ENCODE results near the gene CALR. TPM values are rescaled to one million over a fixed set of nuclear protein-coding genes. Genes with fewer than 3 reads are reported as not detected.
"Not testable (repeated sequence)": the region's sequence is repeated elsewhere in the genome, so short reads cannot be mapped to it uniquely, and the experiment has no call there.

The CALR gene
- total RNA-seq, result 100 to 1,000 TPM; 875 to 886 TPM

DNA sequence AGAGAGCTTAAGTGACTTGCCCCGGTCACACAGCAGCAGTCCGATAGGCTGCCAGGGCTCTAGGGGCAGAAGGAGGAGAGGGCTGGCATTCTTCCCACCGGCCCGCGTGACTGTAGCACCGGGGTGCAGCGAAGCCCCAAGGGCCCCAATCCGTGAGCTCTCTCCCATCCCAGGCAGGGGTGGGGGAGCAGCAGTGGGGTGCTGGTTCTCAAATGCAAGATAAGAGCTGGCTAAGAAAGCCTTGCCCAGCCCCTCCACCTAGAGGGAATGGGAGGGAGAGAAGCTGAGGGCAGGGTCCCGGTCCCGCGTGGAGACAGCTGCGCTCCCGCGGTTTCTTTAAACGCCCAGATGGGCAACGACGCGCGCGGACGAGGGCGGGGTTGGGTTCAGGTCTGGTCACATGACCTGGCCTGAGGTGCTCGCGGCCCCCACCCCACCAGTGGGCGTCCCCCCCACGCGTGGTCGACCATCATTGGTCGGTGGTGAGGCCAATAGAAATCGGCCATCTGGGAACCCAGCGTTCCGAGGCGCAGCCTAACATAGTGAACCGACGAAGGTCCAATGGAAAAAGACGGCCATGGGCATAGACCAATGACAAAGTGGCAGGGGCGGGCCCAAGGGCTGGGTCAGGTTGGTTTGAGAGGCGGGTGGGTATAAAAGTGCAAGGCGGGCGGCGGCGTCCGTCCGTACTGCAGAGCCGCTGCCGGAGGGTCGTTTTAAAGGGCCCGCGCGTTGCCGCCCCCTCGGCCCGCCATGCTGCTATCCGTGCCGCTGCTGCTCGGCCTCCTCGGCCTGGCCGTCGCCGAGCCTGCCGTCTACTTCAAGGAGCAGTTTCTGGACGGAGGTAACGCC is at the start of gene CALR:
Gene CALR (plus strand): TSS at position 683 of the 852 bp plus-strand sequence. CDS start 71 bp downstream, at position 754.
- ChIA-PET POLR2A (interaction anchor here (0.6 to 3.1 kb wide), 21 partner anchors 8 to 272 kb away, joined by 3 to 20 read pairs (median 4); partner anchors contain the start of genes DNASE2, GCDH, RAD23A and SYCE2), CTCF (interaction anchor here (0.8 to 2.1 kb wide), 7 partner anchors 8 to 156 kb away, joined by 3 to 27 read pairs (median 5); partner anchors contain the start of genes JUNB and KLF1)
- Mint-ChIP-seq H3K4me3 (peak within 1 kb of the TSS; percentile 99), H3K27ac (peak within 1 kb of the TSS; percentile 97), H3K9me3 (ENCODE audit: insufficient read depth) (no peaks in the 10 kb centered on the region), H3K4me1 (ENCODE audit: low read depth) (peaks cover 60% of the 10 kb centered on the region), H3K36me3 (ENCODE audit: low read depth) (peaks cover 50% of the 10 kb centered on the region), H3K27me3 (ENCODE audit: low read depth) (no peaks in the 10 kb centered on the region)
- DNase-seq (peak; percentile 100), ATAC-seq (peak; percentile 91)

- not testable (repeated sequence) for H3K36me3 Mint-ChIP-seq (ENCODE audit: low read depth); H3K27me3 Mint-ChIP-seq (ENCODE audit: low read depth); DNase-seq; H3K9me3 Mint-ChIP-seq (ENCODE audit: insufficient read depth); ATAC-seq
- POLR2A ChIA-PET, result interaction anchor here (0.7 to 2.8 kb wide), 11 partner anchors 8 to 154 kb away, joined by 3 to 17 read pairs (median 7); partner anchors contain the start of genes CALR, FARSA and SYCE2
- Mint-ChIP-seq H3K4me1 (ENCODE audit: low read depth) (peaks cover 35% of the 10 kb centered on the region), H3K27ac (peak overlapping the region; percentile 91), H3K4me3 (peak overlapping the region; percentile 95)
- CTCF ChIA-PET, result interaction anchor here (0.8 to 2.9 kb wide), 14 partner anchors 8 to 133 kb away, joined by 3 to 26 read pairs (median 4); partner anchors contain the start of genes DNASE2 and SYCE2
Observed at GRCh38 chr19:12890299-12890786, 48.1 kb upstream of the CALR start.

DNA sequence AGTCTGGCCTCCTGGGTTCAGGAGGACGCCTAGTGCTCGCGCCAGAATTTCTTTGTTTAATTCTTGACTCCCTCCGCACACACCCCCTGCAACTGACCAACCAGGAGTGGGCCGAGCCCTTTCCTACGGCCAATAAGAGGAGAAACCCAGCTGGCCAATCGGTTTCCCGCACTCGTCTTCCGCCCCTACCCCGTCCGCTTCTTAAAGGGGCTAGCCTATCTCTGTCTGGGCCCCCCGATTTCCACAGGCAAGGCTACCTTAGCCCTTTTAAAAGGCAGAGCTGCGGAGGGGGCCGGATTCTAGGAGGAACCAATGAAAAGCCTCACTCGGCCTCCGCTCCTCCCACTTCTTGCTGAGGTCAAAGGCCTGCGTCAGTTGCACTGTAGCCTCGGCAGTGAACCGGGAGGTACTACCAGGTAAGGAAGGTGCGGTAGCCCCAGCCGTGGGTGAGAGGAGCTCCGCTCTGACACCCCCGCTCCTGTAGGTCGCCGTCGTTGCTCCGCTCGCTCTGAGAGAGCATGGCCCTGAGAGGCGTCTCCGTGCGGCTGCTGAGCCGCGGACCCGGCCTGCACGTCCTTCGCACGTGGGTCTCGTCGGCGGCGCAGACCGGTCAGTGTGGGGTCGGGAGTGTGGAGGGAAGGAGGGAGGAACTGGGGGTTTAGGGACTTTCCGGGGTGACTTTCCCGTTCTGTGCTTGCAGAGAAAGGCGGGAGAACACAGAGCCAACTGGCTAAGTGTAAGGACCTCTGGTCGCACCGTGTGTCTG is 47.4 kb upstream of the CALR start, which contains the start of gene GCDH:
Gene GCDH (plus strand): TSS at position 374 of the 766 bp plus-strand sequence. CDS start 145 bp downstream, at position 519.
- peak; percentile 96 for ATAC-seq
- ChIA-PET CTCF (interaction anchor here (0.8 to 2.9 kb wide), 14 partner anchors 8 to 133 kb away, joined by 3 to 26 read pairs (median 4); partner anchors contain the start of genes DNASE2 and SYCE2), POLR2A (interaction anchor here (0.5 to 2.8 kb wide), 14 partner anchors 8 to 154 kb away, joined by 3 to 17 read pairs (median 4); partner anchors contain the start of genes CALR, DNASE2, FARSA and SYCE2)
- H3K27ac Mint-ChIP-seq, result peak within 1 kb of the TSS; percentile 91
- no peaks in the 10 kb centered on the region for H3K9me3 Mint-ChIP-seq (ENCODE audit: insufficient read depth)
- peaks cover 3% of the 10 kb centered on the region for H3K27me3 Mint-ChIP-seq (ENCODE audit: low read depth)
- peak within 1 kb of the TSS; percentile 95 for H3K4me3 Mint-ChIP-seq
- H3K36me3 Mint-ChIP-seq (ENCODE audit: low read depth), result peaks cover 8% of the 10 kb centered on the region
- H3K4me1 Mint-ChIP-seq (ENCODE audit: low read depth), result peaks cover 35% of the 10 kb centered on the region
- DNase-seq, result peak; percentile 99

DNA sequence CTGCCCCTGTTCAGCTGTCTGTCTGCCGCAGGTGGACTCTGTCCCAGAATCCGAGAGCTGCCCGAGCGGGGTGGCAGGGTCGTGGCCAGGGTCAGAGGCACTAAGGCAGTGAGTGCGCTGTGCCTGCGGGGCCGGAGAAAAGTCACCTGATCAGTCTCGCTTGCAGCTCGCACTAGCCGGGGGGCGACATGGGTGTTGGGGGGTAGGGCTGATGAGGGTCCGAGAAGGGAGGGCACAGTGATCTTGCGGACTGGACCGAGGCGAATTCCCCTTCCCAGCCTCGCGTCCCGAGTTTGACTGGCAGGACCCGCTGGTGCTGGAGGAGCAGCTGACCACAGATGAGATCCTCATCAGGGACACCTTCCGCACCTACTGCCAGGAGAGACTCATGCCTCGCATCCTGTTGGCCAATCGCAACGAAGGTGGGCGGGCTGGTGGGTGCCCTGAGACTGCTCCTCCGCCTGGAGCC is 46.8 kb upstream of the CALR start:
- POLR2A ChIA-PET, result interaction anchor here (0.5 to 2.8 kb wide), 9 partner anchors 8 to 106 kb away, joined by 3 to 17 read pairs (median 7); partner anchors contain the start of genes CALR, DNASE2, FARSA and SYCE2
- CTCF ChIA-PET, result interaction anchor here (1.3 to 2.9 kb wide), 7 partner anchors 9 to 74 kb away, joined by 3 to 26 read pairs (median 4); partner anchors contain the start of gene DNASE2
- peak overlapping the region; percentile 95 for H3K4me3 Mint-ChIP-seq
- peak overlapping the region; percentile 91 for H3K27ac Mint-ChIP-seq
- H3K4me1 Mint-ChIP-seq (ENCODE audit: low read depth), result peaks cover 29% of the 10 kb centered on the region
- H3K36me3 Mint-ChIP-seq (ENCODE audit: low read depth), result peaks cover 10% of the 10 kb centered on the region
- H3K27me3 Mint-ChIP-seq (ENCODE audit: low read depth), result peaks cover 3% of the 10 kb centered on the region
- ATAC-seq, result no peak
- H3K9me3 Mint-ChIP-seq (ENCODE audit: insufficient read depth), result no peaks in the 10 kb centered on the region
- DNase-seq, result no peak

- Mint-ChIP-seq H3K4me1 (ENCODE audit: low read depth) (peaks cover 29% of the 10 kb centered on the region), H3K27me3 (ENCODE audit: low read depth) (no peaks in the 10 kb centered on the region), H3K27ac (no peak overlapping the region), H3K9me3 (ENCODE audit: insufficient read depth) (no peaks in the 10 kb centered on the region), H3K4me3 (no peak overlapping the region), H3K36me3 (ENCODE audit: low read depth) (peaks cover 16% of the 10 kb centered on the region)
- POLR2A ChIA-PET, result no interaction called here
- DNase-seq (no peak), ATAC-seq (no peak)
- CTCF ChIA-PET, result interaction anchor here (1.7 kb wide), 1 partner anchor 72 kb away, joined by 4 read pairs; no protein-coding TSS in a partner anchor
Observed at GRCh38 chr19:12893582-12893981, 44.8 kb upstream of the CALR start.

DNA sequence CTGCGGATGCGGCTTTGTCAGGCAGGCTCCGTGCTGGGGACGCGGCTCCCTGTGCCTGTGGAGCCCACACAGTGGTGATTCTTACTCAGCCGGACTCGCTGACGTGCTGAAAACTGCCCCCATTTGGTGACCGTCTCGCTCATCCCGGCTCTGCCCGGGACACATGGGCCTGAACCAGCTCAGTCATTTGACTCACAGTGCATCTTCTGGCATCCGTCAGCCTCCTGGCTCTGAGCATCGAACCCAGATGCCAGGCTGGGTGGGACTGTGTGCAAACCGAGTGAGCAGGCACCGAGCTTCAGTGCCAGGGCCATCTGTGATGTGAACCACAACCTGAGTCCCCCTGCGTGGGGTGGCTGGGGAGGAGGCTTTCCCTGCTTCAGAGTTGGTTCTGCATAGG is 41.9 kb upstream of the CALR start:
- H3K27me3 Mint-ChIP-seq (ENCODE audit: low read depth), result no peaks in the 10 kb centered on the region
- peaks cover 22% of the 10 kb centered on the region for H3K36me3 Mint-ChIP-seq (ENCODE audit: low read depth)
- H3K27ac Mint-ChIP-seq, result no peak overlapping the region
- peaks cover 33% of the 10 kb centered on the region for H3K4me1 Mint-ChIP-seq (ENCODE audit: low read depth)
- no peaks in the 10 kb centered on the region for H3K9me3 Mint-ChIP-seq (ENCODE audit: insufficient read depth)
- CTCF ChIA-PET, result interaction anchor here (0.7 to 1.0 kb wide), 2 partner anchors 11 to 69 kb away, joined by 3 to 4 read pairs; no protein-coding TSS in a partner anchor
- ATAC-seq, result no peak
- POLR2A ChIA-PET, result no interaction called here
- DNase-seq, result no peak
- no peak overlapping the region for H3K4me3 Mint-ChIP-seq

GRCh38 chr19:12899891-12900518 is 38.4 kb upstream of the CALR start:
- Mint-ChIP-seq H3K9me3 (ENCODE audit: insufficient read depth) (no peaks in the 10 kb centered on the region), H3K4me3 (no peak overlapping the region), H3K27me3 (ENCODE audit: low read depth) (no peaks in the 10 kb centered on the region), H3K36me3 (ENCODE audit: low read depth) (peaks cover 25% of the 10 kb centered on the region), H3K27ac (peak overlapping the region; percentile 64), H3K4me1 (ENCODE audit: low read depth) (peaks cover 22% of the 10 kb centered on the region)
- ChIA-PET CTCF (interaction anchor here (1.1 to 4.8 kb wide), 8 partner anchors 8 to 65 kb away, joined by 3 to 37 read pairs (median 4); partner anchors contain the start of gene GCDH), POLR2A (interaction anchor here (0.6 to 2.2 kb wide), 7 partner anchors 9 to 139 kb away, joined by 3 to 15 read pairs (median 4); partner anchors contain the start of genes CALR and GCDH)
- ATAC-seq (peak; percentile 72), DNase-seq (peak; percentile 41)

DNA sequence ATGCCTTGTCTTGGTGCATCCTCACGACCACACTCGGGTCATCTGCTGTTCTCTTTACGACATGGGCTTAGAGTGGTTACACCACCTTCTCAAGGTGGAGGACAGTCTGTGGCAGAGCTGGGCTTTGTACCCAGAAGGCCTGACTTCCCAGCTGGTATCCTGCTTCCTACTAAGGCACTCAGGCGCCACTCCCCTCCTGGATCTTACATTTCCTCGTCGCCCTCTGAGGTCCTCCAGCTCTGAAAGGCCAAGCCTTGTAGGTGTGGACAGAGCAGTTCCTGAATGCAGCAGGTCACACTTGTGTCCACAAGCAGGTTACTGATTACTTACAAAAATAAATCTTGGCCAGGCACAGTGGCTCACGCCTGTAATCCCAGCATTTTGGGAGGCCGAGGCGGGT is 31.2 kb upstream of the CALR start:
- H3K27me3 Mint-ChIP-seq (ENCODE audit: low read depth), result no peaks in the 10 kb centered on the region
- DNase-seq, result no peak
- H3K4me3 Mint-ChIP-seq, result no peak overlapping the region
- no peak for ATAC-seq
- H3K9me3 Mint-ChIP-seq (ENCODE audit: insufficient read depth), result no peaks in the 10 kb centered on the region
- peak overlapping the region; percentile 55 for H3K27ac Mint-ChIP-seq
- peaks cover 4% of the 10 kb centered on the region for H3K4me1 Mint-ChIP-seq (ENCODE audit: low read depth)
- POLR2A ChIA-PET, result interaction anchor here (1.1 to 1.6 kb wide), 2 partner anchors 22 to 31 kb away, joined by 3 to 5 read pairs; partner anchors contain the start of gene CALR
- peaks cover 5% of the 10 kb centered on the region for H3K36me3 Mint-ChIP-seq (ENCODE audit: low read depth)
- CTCF ChIA-PET, result interaction anchor here (1.9 kb wide), 1 partner anchor 58 kb away, joined by 6 read pairs; no protein-coding TSS in a partner anchor

GRCh38 chr19:12912571-12912970 is 25.8 kb upstream of the CALR start:
- ChIA-PET POLR2A (interaction anchor here (0.7 to 2.3 kb wide), 3 partner anchors 12 to 120 kb away, joined by 3 to 5 read pairs (median 4); partner anchors contain the start of gene KLF1), CTCF (interaction anchor here (0.6 to 3.8 kb wide), 6 partner anchors 12 to 202 kb away, joined by 3 to 23 read pairs (median 8); no protein-coding TSS in a partner anchor)
- Mint-ChIP-seq H3K4me3 (no peak overlapping the region), H3K27me3 (ENCODE audit: low read depth) (no peaks in the 10 kb centered on the region), H3K4me1 (ENCODE audit: low read depth) (peaks cover 31% of the 10 kb centered on the region), H3K36me3 (ENCODE audit: low read depth) (peaks cover 2% of the 10 kb centered on the region), H3K27ac (no peak overlapping the region), H3K9me3 (ENCODE audit: insufficient read depth) (no peaks in the 10 kb centered on the region)
- DNase-seq (no peak), ATAC-seq (no peak)

GRCh38 chr19:12913011-12913561 is 25.3 kb upstream of the CALR start:
- Mint-ChIP-seq H3K9me3 (ENCODE audit: insufficient read depth) (no peaks in the 10 kb centered on the region), H3K4me3 (no peak overlapping the region), H3K4me1 (ENCODE audit: low read depth) (peaks cover 31% of the 10 kb centered on the region), H3K36me3 (ENCODE audit: low read depth) (peaks cover 2% of the 10 kb centered on the region), H3K27ac (peak overlapping the region; percentile 98), H3K27me3 (ENCODE audit: low read depth) (no peaks in the 10 kb centered on the region)
- CTCF ChIA-PET, result interaction anchor here (0.6 to 3.8 kb wide), 11 partner anchors 12 to 203 kb away, joined by 3 to 23 read pairs (median 4); partner anchors contain the start of gene GCDH
- ATAC-seq, result no peak
- POLR2A ChIA-PET, result interaction anchor here (0.6 to 3.1 kb wide), 7 partner anchors 12 to 190 kb away, joined by 3 to 20 read pairs (median 5); partner anchors contain the start of genes CALR, GCDH and KLF1
- no peak for DNase-seq
